ENCODE data around the gene MUC2. TPM values are rescaled to one million over a fixed set of nuclear protein-coding genes. Genes with fewer than 3 reads are reported as not detected.

The MUC2 gene
- total RNA-seq, 1 experiment from 2014 or later: 0.47 TPM

DNA sequence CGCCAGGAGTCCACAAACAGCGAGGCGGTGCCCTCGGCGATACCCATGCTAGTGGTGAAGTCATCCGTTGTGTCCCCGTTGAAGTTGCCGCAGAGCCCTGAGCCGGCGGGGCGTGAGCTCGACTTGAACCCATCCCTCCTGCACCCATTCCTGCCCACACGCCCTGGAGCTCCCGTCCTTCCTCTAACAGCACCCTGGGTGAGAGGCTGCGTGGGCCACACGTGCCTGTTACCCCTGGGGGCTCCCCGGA is 46.5 kb upstream of the MUC2 start:
- CTCF ChIA-PET: no interaction called here
- no peak overlapping the region for H3K27ac ChIP-seq (ENCODE audit: low read depth, low read length)

DNA sequence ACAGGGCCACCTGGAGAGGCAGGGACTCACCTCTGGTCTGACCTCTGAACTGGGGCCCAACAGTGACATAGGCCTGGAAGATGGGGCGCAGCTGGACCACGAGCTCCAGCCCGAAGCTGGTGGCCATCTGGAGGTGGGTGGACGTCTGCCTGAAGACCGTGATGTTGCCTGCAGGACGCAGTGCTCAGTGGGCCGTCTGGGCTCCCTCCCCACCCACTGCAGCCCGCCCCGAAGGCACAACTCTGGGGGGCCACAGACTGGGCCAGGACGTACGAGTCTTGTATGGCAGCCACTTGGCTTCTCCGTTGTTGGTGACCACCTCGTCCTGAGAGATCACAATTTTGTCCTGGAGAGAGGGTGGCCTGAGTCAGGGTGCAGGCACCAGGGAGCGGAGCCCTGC is 46.1 kb upstream of the MUC2 start:
- H3K9me2 ChIP-seq (ENCODE audit: insufficient read depth): no peaks in the 10 kb centered on the region
- ChIA-PET RAD21 (ENCODE audit: low non-redundant PET in 1 of 2, low total read pairs in 2 of 2, uncharacterized antibody in 2 of 2, unreplicated experiment in 2 of 2) (no interaction called here), POLR2A (no interaction called here)

More for the DNA sequence above, 46.5 kb upstream of the MUC2 start:
- Histone ChIP-seq H3K9me2 (ENCODE audit: insufficient read depth) (no peaks in the 10 kb centered on the region), H3K79me2 (ENCODE audit: insufficient read depth, low read length) (no peaks in the 10 kb centered on the region), H4K20me1 (ENCODE audit: insufficient read depth) (no peaks in the 10 kb centered on the region), H3K9ac (ENCODE audit: low read length) (no peak overlapping the region), H3K27me3 (ENCODE audit: insufficient read depth, low read length) (no peaks in the 10 kb centered on the region), H3K4me3 (replicated peaks in 1 of 2; ENCODE audit: low read depth in 1 of 2, low read length in 2 of 2) (no peak overlapping the region), H3K4me2 (ENCODE audit: low read length) (no peak overlapping the region), H3K36me3 (ENCODE audit: control insufficient read depth in 1 of 2, insufficient read depth in 2 of 2, low read length in 2 of 2) (no peaks in the 10 kb centered on the region), H3K9me3 (ENCODE audit: control insufficient read depth in 1 of 2, insufficient read depth in 1 of 2, low read depth in 1 of 2, low read length in 2 of 2) (no peaks in the 10 kb centered on the region; a peak in 1 of 4 replicates), H2AFZ (ENCODE audit: low read depth, low read length, poor library complexity, severe bottlenecking) (no peak overlapping the region), H3K4me1 (ENCODE audit: control insufficient read depth in 1 of 2, insufficient read depth in 2 of 2, low read length in 2 of 2) (no peaks in the 10 kb centered on the region)
- intact Hi-C loops (cut with micrococcal nuclease): no loop called here
- RAD21 ChIA-PET (ENCODE audit: low non-redundant PET in 1 of 2, low total read pairs in 2 of 2, uncharacterized antibody in 2 of 2, unreplicated experiment in 2 of 2): no interaction called here
- BruUV-seq (replicated peaks): no TSS peak
- TF ChIP-seq JUND (IDR thresholded peaks at IDR 0.05) (no peak), SIN3A (IDR thresholded peaks at IDR 0.05; ENCODE audit: low read depth) (no peak), SP1 (IDR thresholded peaks at IDR 0.05; ENCODE audit: low read depth) (no peak), ZNF274 (IDR thresholded peaks at IDR 0.05; ENCODE audit: low read depth, low read length) (no peak)
- ATAC-seq (no peak), DNase-seq (ENCODE audit: low read depth, low spot score) (no peak)
- POLR2A ChIA-PET: no interaction called here

More for the DNA sequence above, 46.1 kb upstream of the MUC2 start:
- intact Hi-C loops (cut with micrococcal nuclease): no loop called here
- Histone ChIP-seq H3K27me3 (ENCODE audit: insufficient read depth, low read length) (no peaks in the 10 kb centered on the region), H3K9ac (ENCODE audit: low read length) (no peak overlapping the region), H3K4me2 (ENCODE audit: low read length) (no peak overlapping the region), H2AFZ (ENCODE audit: low read depth, low read length, poor library complexity, severe bottlenecking) (no peak overlapping the region), H3K36me3 (ENCODE audit: control insufficient read depth in 1 of 2, insufficient read depth in 2 of 2, low read length in 2 of 2) (no peaks in the 10 kb centered on the region), H3K4me3 (replicated peaks in 1 of 2; ENCODE audit: low read depth in 1 of 2, low read length in 2 of 2) (no peak overlapping the region), H3K79me2 (ENCODE audit: insufficient read depth, low read length) (no peaks in the 10 kb centered on the region), H3K4me1 (ENCODE audit: control insufficient read depth in 1 of 2, insufficient read depth in 2 of 2, low read length in 2 of 2) (no peaks in the 10 kb centered on the region), H3K9me3 (ENCODE audit: control insufficient read depth in 1 of 2, insufficient read depth in 1 of 2, low read depth in 1 of 2, low read length in 2 of 2) (no peaks in the 10 kb centered on the region; a peak in 1 of 4 replicates), H3K27ac (ENCODE audit: low read depth, low read length) (no peak overlapping the region), H4K20me1 (ENCODE audit: insufficient read depth) (no peaks in the 10 kb centered on the region)
- TF ChIP-seq SP1 (IDR thresholded peaks at IDR 0.05; ENCODE audit: low read depth): no peak
- TF ChIP-seq, protein P1, sequence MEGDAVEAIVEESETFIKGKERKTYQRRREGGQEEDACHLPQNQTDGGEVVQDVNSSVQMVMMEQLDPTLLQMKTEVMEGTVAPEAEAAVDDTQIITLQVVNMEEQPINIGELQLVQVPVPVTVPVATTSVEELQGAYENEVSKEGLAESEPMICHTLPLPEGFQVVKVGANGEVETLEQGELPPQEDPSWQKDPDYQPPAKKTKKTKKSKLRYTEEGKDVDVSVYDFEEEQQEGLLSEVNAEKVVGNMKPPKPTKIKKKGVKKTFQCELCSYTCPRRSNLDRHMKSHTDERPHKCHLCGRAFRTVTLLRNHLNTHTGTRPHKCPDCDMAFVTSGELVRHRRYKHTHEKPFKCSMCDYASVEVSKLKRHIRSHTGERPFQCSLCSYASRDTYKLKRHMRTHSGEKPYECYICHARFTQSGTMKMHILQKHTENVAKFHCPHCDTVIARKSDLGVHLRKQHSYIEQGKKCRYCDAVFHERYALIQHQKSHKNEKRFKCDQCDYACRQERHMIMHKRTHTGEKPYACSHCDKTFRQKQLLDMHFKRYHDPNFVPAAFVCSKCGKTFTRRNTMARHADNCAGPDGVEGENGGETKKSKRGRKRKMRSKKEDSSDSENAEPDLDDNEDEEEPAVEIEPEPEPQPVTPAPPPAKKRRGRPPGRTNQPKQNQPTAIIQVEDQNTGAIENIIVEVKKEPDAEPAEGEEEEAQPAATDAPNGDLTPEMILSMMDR (IDR thresholded peaks at IDR 0.05 in 2 of 3, conservative IDR thresholded peaks at IDR 0.05 in 1 of 3; ENCODE audit: borderline replicate concordance in 1 of 3, insufficient read depth in 1 of 3, low read depth in 2 of 3, low read length in 2 of 3): no peak
- BruUV-seq (replicated peaks): no TSS peak
- ATAC-seq (peak; percentile 18; the same call in 1 of the 2 replicates), DNase-seq (ENCODE audit: low read depth, low spot score) (no peak)
- CTCF ChIA-PET: no interaction called here
